Diencephalon (tissue), 1 donor: ENCODE measurements around the gene GALNT6. TPM values are rescaled to one million over a fixed set of nuclear protein-coding genes. Genes with fewer than 3 reads are reported as not detected.

Experiments
- total RNA-seq: library from RNA; depleted of rRNA; stranded (reverse); fragments of >200 nt; gene quantifications from one replicate; pipeline ENCODE4 v1.2.3, GENCODE V29; 2014

GALNT6 gene, protein sequence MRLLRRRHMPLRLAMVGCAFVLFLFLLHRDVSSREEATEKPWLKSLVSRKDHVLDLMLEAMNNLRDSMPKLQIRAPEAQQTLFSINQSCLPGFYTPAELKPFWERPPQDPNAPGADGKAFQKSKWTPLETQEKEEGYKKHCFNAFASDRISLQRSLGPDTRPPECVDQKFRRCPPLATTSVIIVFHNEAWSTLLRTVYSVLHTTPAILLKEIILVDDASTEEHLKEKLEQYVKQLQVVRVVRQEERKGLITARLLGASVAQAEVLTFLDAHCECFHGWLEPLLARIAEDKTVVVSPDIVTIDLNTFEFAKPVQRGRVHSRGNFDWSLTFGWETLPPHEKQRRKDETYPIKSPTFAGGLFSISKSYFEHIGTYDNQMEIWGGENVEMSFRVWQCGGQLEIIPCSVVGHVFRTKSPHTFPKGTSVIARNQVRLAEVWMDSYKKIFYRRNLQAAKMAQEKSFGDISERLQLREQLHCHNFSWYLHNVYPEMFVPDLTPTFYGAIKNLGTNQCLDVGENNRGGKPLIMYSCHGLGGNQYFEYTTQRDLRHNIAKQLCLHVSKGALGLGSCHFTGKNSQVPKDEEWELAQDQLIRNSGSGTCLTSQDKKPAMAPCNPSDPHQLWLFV
- total RNA-seq = 0.23 TPM

DNA sequence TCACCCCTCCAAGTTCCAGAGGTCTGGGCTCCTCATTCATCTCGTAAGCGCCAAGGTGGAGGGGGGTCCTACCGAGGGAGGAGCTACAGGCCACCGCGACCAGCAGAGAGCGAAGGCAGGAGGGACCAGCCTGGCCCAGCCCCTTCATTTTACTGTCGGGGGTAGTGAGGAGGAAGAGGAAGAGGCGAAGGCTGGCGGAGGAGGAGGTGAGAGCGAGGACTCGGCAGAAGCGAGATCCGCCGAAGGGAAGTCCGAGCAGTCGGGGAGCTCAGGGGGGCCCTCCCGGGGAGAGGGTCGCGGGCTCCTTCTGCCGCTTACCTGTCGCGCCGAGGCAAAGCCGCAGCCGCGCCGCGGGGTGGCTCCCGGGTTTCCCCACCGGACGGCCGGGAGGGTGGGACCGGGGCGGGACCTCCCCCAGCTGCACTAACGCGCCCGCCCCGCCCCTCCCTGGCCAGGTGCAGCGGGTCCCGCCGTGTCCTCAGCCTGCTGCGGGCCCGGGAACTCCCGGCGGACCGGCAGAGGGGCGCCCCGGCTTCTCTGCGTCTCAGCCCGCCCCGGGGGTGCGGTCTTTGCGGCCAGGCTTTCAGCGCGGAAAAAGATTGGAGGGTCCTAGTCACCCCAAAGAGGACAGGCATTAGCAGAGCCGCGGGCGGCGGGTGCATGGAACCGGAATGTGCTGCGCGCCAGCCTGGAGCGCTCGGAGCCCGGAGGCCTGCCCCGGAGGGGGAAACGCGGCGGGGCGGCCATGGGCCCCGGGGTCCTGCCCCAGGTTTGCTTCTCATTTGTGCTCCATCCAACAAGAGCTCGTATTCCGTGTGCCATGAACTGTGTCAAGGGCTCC lies at the start of gene GALNT6:
GALNT6 (minus strand) TSS at position 124 of the 841 bp plus-strand sequence. CDS start 11,625 bp downstream, outside the sequence.

DNA sequence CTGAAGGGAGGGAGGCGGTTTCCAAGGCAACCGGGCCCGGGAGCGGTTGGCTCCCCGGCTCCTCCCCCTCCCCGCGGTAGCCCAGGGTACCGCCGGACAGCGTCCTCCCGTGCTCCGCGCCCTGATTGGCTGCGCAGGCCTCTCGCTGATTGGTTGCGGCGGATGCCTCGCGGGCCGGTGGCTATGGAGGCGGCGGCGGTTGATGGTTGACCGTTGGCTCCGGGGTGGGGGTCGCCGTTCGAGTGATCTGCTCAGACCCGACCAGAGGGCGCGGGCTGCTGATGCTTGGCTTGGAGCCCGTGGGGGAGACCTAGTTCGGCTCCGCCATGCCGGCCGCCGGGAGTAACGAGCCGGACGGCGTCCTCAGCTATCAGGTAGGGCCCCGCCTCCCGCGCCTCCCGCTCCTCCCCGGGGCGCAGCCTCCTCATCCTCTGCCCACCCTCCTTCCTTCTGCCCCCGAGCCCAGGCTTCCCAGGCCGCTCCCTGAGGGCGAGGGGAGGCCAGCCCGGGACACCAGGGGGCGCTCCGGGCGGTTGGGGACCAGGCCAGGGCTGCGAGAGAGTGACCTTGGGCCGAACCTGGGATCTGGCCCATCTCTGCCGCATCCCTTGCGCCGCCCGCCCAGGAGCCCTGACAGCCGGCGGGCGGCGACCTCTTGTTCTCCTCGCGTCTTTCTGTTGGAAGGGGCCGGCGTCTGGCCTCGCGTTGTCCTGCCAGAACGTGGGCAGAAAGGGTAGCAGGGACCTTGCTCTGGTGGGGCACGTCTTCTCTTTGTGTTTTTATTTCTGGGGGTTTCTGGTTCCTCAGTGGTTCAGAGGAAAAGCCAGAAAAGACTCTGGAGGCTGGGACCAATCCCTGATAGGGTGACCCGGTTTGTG lies 33.7 kb upstream of the GALNT6 start, which contains the start of gene SLC4A8:
SLC4A8 (plus strand) TSS at position 170 of the 878 bp plus-strand sequence; CDS start at position 327, 157 bp downstream.

DNA sequence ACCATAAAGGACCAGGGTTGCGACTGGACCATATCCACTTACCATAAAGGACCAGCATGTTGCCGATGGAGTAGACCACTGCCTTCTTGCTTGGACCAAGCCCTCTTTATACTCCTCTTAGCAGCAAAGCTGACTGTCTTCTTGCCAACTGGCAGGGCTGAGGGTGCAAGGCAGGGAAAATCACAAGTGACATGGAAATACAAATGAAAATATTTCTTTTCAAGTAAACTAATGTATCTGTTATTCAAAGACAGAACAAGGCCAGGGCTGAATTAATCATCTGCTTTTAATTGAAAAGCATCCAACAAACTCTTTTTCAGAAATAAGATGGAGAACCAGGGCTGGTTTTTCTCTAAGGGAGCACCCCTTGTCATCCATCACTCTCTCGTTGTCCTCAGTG lies 44.6 kb downstream of the GALNT6 start, which contains the start of gene CELA1:
CELA1 (minus strand) TSS at position 99 of the 400 bp plus-strand sequence; CDS start at position 58, 41 bp downstream.

DNA sequence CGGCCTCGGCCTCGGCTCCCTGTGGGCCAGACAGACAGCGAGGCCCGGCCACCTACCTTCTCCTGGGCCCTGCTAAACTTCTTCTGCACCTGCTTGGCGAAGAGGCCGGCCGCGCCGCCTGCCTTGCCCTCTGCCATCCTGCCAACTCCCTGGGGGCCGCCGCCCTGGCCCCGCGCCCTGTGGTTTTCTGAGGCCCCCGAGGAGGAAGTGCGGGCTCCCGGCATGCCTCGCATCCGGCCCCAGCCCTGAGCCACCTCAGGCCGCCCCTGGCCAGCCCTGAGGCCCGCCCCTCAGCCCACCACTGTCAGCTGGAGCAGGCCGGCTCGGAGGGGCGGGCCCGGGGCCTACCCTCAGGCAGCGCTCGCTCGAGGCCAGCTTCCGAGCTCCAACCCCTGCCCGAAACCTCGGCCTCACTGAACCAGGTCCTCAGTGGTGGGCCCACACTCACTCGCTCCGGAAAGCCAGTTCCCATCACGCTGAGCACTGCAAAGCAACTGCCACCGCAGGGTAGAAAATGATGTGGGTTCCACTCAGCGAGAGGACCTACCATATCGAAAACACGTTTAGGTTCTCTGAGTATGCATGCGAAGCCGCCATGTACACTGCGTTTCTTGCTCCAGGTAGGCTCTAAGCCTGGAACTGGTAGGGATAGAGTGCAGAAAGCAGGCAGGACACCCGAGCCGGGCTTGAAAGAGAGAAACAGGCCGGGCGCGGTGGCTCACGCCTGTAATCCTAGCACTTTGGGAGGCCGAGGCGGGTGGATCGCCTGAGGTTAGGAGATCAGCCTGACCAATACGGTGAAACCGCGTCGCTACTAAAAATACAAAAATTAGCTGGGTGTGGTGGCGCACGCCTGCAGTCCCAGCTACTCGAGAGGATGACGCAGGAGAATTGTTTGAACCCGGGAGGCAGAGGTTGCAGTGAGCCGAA lies 67.0 kb downstream of the GALNT6 start, which contains the start of gene BIN2:
BIN2 (minus strand) TSS at position 209 of the 930 bp plus-strand sequence; CDS start at position 137, 72 bp downstream.

Other genes with a start within 250 kb of the GALNT6 start
- gene TFCP2, start 218.3 kb downstream of the GALNT6 start, total RNA-seq = 22.8 TPM
- 12.0 TPM for gene POU6F1, start 173.3 kb downstream of the GALNT6 start, total RNA-seq
- 63.0 TPM for gene DAZAP2, start 152.6 kb downstream of the GALNT6 start, total RNA-seq
- gene SMAGP, start 121.0 kb downstream of the GALNT6 start, total RNA-seq = 1.4 TPM
- gene BIN2, start 67.2 kb downstream of the GALNT6 start, total RNA-seq = 2.3 TPM
- gene CELA1, start 44.7 kb downstream of the GALNT6 start, total RNA-seq = not detected
- gene SLC4A8, start 33.4 kb upstream of the GALNT6 start, total RNA-seq = 42.7 TPM
- 74.3 TPM for gene SCN8A, start 199.8 kb upstream of the GALNT6 start, total RNA-seq